ENCODE measurements around the gene ICA1.
"Not testable (repeated sequence)": the region's sequence is repeated elsewhere in the genome, so short reads cannot be mapped to it uniquely, and the experiment has no call there.

Gene ICA1

DNA sequence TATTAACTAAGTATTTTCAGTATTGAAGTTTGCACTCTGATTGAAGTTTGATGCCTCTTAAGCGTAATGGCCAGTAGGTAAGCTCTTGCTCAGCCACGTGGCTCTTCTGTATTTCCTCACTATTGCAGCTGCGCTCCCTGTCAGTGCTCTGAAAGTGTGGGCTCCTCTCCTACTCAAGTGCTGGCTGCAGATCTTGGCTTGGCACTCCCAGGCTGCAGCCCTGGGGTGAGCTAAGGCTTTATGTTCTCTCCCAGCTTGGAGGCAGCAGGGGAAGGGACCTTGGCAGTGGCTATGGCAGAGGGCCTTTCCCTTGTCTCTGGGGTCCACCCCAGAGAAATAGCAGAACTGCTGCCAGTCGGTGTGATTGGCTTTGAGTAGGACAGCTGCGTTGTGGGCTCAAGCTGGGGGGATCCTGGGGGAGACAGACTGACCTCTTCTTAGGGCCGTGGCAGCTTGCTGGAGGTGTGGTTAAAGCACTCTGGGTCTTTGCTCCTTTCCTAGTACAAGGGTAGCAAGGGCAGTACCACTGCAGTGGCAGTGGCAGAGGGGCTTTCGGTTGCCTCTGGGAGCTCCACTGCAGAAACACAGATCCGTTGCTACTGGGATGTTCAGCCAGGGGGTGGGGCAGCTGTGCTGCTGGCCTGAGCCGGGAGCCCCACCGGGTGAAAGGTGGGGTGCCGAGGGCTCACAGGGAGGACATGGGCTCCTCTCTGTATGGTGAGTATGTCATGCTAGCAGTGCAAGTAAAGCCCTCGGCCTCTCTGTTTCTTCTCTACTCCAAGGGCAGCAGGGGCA, 192.9 kb downstream of the ICA1 start:
- no peak for DNase-seq (ENCODE audit: low spot score)
- no peaks in the 10 kb centered on the region for H3K9me3 ChIP-seq (ENCODE audit: severe bottlenecking)

DNA sequence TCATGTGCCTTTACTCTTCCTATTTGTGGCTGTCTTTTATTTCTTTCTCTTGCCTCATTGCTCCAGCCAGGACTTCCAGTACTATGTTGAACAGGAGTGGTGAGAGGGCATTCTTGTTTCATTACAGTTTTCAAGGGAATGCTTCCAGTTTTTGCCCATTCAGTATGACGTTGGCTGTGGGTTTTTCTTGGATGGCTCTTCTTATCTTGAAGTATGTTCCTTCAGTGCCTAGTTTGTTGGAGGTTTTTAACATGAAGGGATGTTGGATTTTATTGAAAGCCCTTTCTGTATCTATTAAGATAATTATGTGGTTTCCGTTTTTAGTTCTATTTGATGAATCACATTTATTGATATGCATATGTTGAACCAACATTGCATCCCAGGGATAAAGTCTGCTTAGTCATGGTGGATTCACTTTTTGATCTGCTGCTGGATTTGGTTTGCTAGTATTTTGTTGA, 196.6 kb downstream of the ICA1 start:
- Histone ChIP-seq H3K36me3 (ENCODE audit: low read depth) (no peaks in the 10 kb centered on the region), H3K27me3 (ENCODE audit: insufficient read depth, poor library complexity, severe bottlenecking) (no peaks in the 10 kb centered on the region), H3K9me3 (ENCODE audit: severe bottlenecking) (no peaks in the 10 kb centered on the region), H3K4me3 (ENCODE audit: severe bottlenecking) (no peak overlapping the region), H3K27ac (ENCODE audit: poor library complexity, severe bottlenecking) (no peak overlapping the region), H3K4me1 (ENCODE audit: insufficient read depth, poor library complexity, severe bottlenecking) (no peaks in the 10 kb centered on the region)
- DNase-seq (ENCODE audit: low spot score) (no peak), ATAC-seq (ENCODE audit: low read depth) (no peak)
- TF ChIP-seq, protein P1, sequence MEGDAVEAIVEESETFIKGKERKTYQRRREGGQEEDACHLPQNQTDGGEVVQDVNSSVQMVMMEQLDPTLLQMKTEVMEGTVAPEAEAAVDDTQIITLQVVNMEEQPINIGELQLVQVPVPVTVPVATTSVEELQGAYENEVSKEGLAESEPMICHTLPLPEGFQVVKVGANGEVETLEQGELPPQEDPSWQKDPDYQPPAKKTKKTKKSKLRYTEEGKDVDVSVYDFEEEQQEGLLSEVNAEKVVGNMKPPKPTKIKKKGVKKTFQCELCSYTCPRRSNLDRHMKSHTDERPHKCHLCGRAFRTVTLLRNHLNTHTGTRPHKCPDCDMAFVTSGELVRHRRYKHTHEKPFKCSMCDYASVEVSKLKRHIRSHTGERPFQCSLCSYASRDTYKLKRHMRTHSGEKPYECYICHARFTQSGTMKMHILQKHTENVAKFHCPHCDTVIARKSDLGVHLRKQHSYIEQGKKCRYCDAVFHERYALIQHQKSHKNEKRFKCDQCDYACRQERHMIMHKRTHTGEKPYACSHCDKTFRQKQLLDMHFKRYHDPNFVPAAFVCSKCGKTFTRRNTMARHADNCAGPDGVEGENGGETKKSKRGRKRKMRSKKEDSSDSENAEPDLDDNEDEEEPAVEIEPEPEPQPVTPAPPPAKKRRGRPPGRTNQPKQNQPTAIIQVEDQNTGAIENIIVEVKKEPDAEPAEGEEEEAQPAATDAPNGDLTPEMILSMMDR (IDR thresholded peaks at IDR 0.05; ENCODE audit: poor library complexity, severe bottlenecking), result no peak

More for the DNA sequence above, 192.9 kb downstream of the ICA1 start:
- Histone ChIP-seq H3K4me1 (ENCODE audit: insufficient read depth, poor library complexity, severe bottlenecking) (no peaks in the 10 kb centered on the region), H3K27ac (ENCODE audit: poor library complexity, severe bottlenecking) (no peak overlapping the region), H3K36me3 (ENCODE audit: low read depth) (no peaks in the 10 kb centered on the region), H3K4me3 (ENCODE audit: severe bottlenecking) (no peak overlapping the region), H3K27me3 (ENCODE audit: insufficient read depth, poor library complexity, severe bottlenecking) (no peaks in the 10 kb centered on the region)
- TF ChIP-seq, protein P1 (IDR thresholded peaks at IDR 0.05; ENCODE audit: poor library complexity, severe bottlenecking), result no peak
- no peak for ATAC-seq (ENCODE audit: low read depth)

DNA sequence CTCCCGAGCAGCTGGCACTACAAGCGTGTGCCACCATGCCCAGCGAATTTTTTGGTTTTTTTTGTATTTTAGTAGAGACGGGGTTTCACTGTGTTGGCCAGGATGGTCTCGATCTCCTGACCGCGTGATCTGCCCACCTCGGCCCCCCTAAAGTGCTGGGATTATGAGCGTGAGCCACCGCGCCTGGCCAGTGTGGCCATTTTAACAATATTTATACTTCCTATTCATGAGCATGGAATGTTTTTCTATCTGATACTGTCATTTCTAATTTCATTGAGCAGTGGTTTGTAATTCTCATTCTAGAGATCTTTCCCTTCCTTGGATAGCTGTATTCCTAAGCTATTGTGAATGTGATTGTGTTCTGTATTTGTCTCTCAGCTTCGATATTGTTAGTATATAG, 197.1 kb downstream of the ICA1 start:
- ATAC-seq (ENCODE audit: low read depth), result no peak

DNA sequence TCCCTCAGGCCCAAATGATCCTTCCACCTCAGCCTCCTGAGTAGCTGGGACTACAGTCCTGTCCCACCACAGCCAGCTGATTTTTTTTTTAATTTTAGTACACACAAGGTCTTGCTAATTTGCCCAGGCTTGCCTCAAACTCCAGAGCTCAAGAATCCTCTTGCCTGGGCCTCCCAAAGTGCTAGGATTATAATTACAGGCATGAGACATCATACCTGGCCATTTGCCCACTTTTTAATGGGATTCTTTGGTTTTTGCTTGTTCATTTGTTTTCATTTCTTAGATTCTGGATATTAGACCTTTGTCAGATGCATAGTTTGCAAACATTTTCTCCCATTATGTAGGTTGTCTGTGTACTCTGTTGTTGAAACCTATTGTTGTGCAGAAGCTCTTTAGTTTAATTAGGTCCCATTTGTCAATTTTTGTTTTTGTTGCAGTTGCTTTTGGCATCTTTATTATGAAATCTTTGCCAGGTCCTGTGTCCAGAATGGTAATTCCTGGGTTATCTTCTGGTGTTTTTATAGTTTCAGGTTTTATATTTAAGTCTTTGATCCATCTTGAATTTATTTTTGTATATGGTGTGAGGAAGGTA, 198.2 kb downstream of the ICA1 start:
- ATAC-seq (ENCODE audit: low read depth) (no peak), DNase-seq (ENCODE audit: low spot score) (no peak)
- no peak overlapping the region for H3K4me3 ChIP-seq (ENCODE audit: severe bottlenecking)
- TF ChIP-seq, protein P1 (IDR thresholded peaks at IDR 0.05; ENCODE audit: poor library complexity, severe bottlenecking), result no peak
- no peaks in the 10 kb centered on the region for H3K4me1 ChIP-seq (ENCODE audit: insufficient read depth, poor library complexity, severe bottlenecking)
- no peaks in the 10 kb centered on the region for H3K27me3 ChIP-seq (ENCODE audit: insufficient read depth, poor library complexity, severe bottlenecking)
- no peaks in the 10 kb centered on the region for H3K36me3 ChIP-seq (ENCODE audit: low read depth)
- H3K9me3 ChIP-seq (ENCODE audit: severe bottlenecking), result no peaks in the 10 kb centered on the region
- no peak overlapping the region for H3K27ac ChIP-seq (ENCODE audit: poor library complexity, severe bottlenecking)

More for the DNA sequence above, 197.1 kb downstream of the ICA1 start:
- H3K4me3 ChIP-seq (ENCODE audit: severe bottlenecking), result no peak overlapping the region
- H3K27ac ChIP-seq (ENCODE audit: poor library complexity, severe bottlenecking), result no peak overlapping the region
- TF ChIP-seq, protein P1 (IDR thresholded peaks at IDR 0.05; ENCODE audit: poor library complexity, severe bottlenecking), result no peak
- no peaks in the 10 kb centered on the region for H3K9me3 ChIP-seq (ENCODE audit: severe bottlenecking)
- no peak for DNase-seq (ENCODE audit: low spot score)
- no peaks in the 10 kb centered on the region for H3K4me1 ChIP-seq (ENCODE audit: insufficient read depth, poor library complexity, severe bottlenecking)
- no peaks in the 10 kb centered on the region for H3K27me3 ChIP-seq (ENCODE audit: insufficient read depth, poor library complexity, severe bottlenecking)
- H3K36me3 ChIP-seq (ENCODE audit: low read depth), result no peaks in the 10 kb centered on the region

DNA sequence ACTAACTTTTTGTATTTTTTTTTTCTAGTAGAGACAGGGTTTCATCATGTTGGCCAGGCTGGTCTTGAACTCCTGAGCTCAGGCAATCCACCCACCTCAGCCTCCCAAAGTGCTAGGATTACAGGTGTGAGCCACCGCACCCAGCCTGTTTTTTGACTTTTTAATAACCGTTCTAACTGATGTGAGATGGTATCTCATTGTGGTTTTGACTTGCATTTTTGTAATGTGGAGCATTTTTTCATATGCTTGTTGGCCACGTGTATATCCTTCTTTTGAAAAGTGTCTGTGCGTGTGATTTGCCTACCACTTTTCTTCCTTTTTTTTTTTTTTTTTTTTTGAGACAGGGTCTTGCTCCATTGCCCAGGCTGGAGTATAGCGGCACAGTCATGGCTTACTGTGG, 198.7 kb downstream of the ICA1 start:
- ATAC-seq (ENCODE audit: low read depth); H3K36me3 ChIP-seq (ENCODE audit: low read depth); H3K27me3 ChIP-seq (ENCODE audit: insufficient read depth, poor library complexity, severe bottlenecking); DNase-seq (ENCODE audit: low spot score); H3K27ac ChIP-seq (ENCODE audit: poor library complexity, severe bottlenecking); H3K4me3 ChIP-seq (ENCODE audit: severe bottlenecking); H3K4me1 ChIP-seq (ENCODE audit: insufficient read depth, poor library complexity, severe bottlenecking); H3K9me3 ChIP-seq (ENCODE audit: severe bottlenecking): not testable (repeated sequence)

Measured in RWPE2 (cell line).